ENCODE measurements around the gene AGMO.

AGMO gene

DNA sequence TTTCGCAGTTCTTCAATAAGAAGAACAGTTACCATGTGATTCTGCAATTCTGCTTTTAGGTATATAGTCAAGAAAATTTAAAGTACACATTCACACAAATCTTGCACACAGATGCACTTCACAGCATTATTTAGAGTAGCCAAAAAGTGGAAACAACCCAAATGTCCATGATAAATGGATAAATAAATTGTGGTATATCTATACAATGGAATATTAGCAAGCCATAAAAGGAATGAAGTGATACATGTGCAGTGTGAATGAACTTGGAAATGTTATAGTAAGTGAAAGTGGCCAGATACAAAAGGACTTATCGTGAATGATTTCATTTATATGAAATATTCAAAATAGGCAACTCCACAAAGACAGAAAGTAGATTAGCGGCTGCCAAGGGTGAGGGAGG, 109.1 kb downstream of the AGMO start:
- no peak for DNase-seq

DNA sequence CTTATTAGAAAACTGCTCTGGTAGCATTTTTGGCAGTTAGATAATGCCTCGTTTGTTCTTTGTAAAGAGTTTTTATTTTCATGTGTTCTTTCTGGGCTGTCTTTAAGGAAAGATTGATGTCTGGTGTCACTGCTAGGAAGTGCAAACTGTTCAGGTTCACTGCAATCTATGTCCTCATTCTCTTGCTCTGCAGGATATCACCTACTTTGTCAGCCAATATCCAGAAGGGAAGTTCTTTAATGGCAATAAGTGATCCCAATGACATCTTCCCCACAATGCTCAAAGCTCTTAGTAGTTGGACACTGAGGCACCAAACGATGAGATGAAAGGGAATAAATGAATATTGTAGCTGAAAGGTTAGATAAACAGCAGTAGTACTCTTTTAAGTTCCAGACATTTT, 115.1 kb downstream of the AGMO start:
- DNase-seq: no peak

DNA sequence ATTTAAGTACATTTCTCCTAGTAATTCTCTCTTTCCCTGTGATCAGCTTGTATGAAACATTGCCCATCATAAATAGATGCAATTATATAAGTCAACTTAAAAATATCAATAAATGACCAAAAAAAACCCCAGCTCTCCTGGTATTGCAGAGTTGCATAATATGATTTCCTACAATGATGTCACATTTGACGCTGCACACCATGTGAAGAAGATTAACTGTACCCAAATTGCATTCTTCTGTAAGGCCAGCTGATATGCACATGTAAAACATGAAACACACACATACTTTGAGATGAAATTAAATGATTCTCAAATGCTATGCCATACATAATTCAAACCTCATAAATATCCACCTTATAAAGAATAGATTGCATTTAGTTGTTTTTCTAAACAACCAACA, 115.5 kb downstream of the AGMO start:
- no peak for DNase-seq

DNA sequence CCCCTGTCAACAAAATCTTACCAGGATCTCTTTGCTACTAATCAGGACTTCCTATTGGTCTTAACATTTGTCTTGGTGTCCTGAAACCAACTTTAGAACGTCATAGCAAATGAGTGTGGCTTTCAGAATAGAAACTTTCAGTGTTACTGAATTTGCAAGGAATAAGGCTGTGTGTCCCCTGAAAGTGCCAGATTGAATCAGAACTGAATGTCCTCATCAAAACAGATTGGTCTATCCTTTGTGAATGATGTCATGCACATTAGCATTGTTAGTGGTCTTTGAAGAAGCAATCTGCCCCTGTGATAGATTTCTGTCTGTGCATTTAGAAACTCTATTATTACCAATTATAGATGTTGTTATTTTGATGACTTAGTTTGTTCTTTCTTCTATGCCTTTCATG, 119.9 kb downstream of the AGMO start:
- no peak for DNase-seq

DNA sequence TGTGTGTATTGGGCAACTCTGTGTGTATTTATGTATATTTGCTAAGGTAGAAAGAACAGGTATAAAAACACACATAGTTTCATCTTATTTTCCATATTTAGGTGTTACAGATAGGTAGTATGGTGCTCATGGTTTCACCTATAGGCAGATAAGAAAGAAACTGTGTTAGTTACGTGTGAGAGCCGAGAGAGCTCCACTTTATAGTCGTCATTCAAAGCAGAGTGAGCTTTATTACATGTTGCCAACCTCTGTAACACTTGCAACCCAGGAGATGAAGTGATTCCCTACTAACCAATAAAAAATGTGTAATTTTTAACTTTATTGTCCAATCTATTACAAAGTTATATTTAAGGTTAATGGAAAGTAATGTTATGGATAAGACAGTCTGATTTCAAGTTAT, 121.3 kb downstream of the AGMO start:
- no peak for DNase-seq

DNA sequence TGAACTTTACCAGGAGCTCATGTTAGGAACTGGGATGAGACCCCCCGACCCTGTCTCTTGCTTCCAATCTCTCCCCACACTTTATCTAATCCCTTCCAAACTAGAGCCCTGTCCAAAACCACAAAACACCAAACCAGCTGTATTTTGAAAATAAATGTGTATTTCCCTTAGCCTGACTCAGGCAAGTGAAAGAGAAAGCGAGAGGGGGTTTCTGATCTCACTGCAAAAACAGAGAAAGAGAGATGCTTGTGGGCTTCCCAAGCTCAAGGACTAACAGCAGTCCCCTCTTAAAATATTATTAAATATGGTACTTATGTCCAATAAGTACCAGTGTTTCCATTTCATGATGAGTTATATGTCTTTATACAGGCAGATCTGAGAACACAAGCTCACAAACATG, 122.0 kb downstream of the AGMO start:
- no peak for DNase-seq

- DNase-seq: peak; percentile 53
These were observed 128.7 kb downstream of the AGMO start for GRCh38 chr7:15433151-15433550.

DNA sequence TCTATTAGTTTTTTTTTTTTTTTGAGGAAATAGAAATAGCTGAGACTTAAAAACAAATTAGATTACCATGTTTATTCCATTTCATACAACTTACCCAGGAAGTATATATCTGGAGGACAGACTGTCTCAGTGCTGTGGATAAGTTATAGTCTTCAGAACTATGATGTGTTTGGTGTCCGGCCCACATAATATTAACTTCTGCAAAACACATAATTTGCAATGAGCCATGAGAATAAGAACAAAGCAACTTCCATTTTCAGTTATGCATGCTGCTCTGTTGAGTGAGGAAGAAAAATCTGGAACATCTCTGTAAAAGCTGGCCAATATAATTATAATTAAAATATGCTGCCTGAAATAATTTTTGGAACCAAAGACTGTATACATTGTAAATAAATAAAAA, 130.9 kb downstream of the AGMO start:
- no peak for DNase-seq

- no peak for DNase-seq
These were observed 131.6 kb downstream of the AGMO start for GRCh38 chr7:15430191-15430590.

DNA sequence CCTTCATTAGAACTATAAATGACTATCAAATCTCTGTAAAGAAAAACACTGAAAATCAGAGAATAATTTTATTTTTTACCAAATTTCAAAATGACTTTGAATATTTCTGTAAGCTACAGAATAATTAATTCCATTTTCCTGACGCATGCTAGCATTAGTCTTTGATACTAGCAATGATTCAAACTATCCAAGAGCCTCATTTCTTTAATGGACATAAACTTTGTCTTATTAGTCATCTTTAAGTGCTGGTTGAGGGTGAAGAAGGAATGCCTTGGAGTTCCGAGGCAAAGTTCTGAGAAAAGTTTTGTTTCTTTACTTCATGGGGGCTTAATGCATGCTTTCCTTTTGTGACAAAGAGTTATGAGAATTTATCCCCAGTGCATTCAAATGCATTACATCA, 137.3 kb downstream of the AGMO start:
- DNase-seq: no peak

DNA sequence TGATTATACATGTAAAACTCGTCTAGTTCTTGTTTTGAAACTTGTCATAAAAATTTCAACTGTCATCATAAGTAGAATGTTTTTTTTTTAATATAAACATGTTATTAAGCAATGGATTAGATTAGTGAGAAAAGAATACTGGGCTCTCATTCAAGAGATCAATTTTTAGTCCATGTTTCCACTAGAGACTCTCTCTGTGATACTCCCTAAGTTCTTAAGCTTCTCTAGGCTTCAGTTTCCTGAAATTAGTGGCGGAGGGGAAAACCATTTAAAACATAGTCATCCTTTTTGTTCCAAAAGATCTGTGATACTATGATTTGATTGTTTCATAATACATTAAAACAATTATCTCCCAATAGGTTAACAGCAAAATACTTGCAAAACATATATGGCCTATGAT, 142.2 kb downstream of the AGMO start:
- DNase-seq: no peak

DNA sequence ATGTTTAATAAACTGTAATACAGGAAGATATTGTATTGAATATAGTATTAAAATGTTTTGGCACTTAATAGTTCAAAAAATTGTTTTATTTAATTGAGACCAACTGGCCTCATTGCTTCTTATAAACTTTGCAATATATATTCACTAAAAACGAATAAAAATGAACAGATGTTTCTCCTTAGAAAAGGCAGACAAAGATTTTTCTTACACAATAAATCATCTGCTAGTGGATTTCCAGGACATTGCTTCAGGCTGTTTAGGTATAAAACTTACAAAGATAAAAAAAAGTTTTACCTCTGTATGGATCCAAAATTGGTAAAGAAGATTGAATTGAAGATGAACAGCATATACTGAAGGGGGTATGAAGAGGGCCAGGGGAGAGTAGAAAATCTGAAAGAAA, 143.6 kb downstream of the AGMO start:
- no peak for DNase-seq

GRCh38 chr7:15417341-15417988, 144.3 kb downstream of the AGMO start:
- no peak for DNase-seq

GRCh38 chr7:15411019-15411418, 150.8 kb downstream of the AGMO start:
- no peak for DNase-seq

DNA sequence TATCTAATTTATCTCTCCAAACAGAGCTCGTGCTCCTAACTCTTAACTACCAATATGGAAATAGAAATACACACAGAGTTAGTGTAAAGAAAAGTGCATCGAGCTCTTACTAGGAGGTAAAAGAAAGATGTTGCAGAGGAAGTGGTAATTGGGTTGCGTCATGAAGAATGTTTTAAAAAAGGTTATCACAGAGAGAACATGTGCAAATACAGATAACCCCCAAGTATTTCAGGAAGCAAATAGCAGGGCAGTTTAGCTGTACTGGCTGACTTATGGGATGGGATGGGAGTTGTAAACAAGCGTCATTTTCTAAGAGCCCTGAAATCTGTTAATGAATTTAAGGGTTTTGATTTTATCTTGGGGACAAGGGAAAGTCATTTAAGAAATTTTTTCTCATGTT, 153.9 kb downstream of the AGMO start:
- no peak for DNase-seq

GRCh38 chr7:15403751-15404150, 158.1 kb downstream of the AGMO start:
- DNase-seq: no peak

GRCh38 chr7:15403315-15403714, 158.5 kb downstream of the AGMO start:
- no peak for DNase-seq

DNA sequence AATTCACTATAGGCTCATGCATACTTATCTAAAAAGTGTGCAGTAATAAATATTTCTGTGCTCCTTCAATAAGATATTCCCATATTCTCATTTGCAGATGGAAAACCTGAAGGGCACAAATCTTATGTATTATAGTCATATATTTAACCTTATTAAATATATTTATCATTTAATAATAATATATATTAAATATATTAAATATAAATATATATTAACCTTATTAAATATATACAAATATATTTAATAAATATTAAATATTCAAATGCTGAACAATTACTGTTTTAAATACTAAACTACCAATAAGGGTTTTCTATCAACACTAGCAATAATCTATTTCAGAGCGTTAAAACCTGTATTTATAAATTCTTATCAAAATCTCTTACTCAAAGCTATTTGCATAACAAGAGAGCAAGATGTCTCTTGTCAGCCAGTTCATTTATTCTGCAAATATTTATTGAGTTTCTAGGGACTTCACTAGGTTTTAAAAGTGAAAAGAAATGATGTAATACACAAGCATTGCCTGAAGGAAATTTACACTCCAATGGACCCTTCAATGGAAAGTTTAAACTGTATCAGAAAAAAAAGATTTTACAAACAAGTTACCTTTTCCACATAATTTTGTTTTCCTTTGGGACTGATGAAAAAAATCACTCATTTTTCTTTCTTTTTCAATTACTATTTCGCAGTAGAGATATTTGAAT, 159.2 kb downstream of the AGMO start:
- no peak for DNase-seq

DNA sequence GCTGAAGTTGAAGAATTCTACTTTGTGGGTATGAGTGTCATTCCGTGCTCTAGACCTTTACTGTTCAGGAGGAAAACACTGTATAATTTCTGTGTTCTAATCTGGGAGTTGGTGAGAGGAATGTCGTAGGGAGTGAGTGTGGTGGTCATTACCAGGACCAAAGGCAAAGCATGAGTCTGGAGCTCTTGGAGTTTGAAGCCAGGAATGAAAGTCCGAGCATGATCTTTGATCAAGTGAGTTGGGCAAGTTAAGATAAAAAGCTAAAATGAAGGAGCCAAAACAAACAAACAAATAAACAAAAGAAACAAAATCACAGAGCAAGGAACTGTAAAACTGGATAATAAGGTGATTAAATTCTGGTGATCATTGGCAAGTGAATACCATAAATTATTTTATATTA, 161.4 kb downstream of the AGMO start:
- no peak for DNase-seq

GRCh38 chr7:15399441-15399840, 162.4 kb downstream of the AGMO start:
- no peak for DNase-seq

DNA sequence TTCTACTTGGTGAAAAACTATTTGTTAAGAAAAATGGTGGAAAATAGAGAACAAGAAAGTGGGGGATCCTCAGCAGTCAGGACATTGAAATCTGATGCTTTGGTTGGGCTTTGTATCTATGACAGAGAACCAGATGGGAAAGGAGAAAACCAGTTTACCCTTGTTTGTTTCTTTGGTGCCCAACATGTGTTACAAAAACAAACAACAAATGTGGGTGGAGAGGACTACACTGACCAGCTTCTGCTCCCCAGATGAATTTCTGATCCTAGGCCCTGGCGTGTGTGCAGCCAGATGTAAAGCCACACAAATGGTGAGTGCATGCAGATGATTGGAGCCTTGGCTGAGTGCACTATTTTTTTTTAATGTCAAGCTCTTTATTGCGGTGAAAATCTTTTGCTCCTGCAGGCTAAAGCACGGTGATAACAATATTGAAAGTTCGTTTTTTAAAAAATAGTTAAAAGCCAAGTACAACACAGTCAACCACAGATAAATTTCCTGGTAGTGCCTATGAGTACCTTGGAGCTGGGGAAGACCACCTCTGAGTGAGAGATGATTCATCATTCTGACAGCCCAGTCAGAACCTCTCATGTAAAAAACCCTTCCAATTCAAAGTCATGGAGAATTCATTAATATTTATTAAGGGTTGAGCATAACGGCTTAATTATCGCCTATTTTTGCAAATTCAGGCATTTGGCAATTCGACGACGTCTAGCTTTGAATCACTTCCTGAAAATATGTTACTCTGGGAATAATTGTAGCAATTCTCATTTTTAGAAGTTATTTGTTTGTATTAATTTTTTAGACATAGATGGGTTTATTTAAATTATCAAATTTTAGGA, 163.7 kb downstream of the AGMO start:
- no peak for DNase-seq

DNA sequence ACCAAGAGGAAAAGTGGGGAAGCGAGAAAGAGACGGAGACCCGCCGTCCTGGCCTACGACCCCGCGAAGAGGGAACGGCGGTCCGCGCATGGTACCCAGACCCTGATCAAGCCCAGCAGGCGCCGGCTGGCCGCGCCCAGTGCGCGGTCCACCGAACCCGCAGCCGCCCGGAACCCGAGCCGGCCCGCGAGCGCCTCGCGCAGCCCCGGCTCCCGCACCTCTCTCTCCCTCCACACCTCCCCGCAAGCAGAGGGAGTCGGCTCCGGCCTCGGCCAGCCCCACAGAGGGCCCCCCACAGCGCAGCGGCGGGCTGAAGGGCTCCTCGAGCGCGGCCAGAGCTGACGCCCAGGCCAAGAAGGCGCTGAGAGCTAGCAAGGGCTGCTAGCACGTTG, 164.7 kb downstream of the AGMO start:
- no peak for DNase-seq

DNA sequence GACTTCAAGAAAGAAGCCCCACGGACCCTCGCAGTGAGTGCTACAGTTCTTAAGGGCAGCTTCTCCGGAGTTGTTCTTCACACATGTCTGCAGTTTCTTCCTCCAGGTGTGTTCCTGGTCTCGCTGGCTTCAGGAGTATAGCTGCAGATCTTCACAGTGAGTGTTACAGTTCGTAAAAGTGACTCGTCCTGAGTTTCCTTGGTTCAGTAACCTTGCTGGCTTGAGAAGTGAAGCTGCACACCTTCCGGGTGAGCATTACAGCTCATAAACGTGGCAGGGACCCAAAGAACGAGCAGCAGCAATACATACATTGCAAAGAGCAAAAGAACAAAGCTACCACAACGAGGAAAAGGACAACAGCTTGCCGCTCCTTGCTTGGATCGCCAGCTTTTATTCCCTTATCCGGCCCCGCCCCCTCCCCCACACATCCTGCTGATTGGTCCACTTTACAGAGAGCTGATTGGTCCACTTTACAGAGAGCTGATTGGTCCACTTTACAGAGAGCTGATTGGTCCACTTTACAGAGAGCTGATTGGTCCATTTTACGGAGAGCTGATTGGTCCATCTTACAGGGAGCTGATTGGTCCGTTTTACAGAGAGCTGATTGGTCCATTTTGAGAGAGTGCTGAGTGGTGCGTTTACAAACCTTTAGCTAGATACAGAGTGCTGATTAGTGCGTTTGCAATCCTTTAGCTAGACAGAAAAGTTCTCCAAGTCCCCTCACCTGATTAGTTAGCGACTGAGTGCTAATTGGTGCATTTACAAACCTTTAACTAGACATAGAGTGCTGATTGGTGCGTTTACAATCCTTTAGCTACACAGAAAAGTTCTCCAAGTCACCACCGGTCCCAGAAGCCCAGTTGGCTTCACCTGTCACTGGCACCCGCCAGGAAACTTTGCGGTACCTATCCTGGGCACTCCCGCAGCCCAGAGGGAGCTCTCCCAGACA, 165.3 kb downstream of the AGMO start:
- no peak for DNase-seq

Data from NCI-H1105 (cell line).